Measurements from ENCODE around the gene UST. TPM values are rescaled to one million over a fixed set of nuclear protein-coding genes. Genes with fewer than 3 reads are reported as not detected.

Gene UST
- total RNA-seq, 2 experiments from 2014 or later = 1.4 to 4.1 TPM

DNA sequence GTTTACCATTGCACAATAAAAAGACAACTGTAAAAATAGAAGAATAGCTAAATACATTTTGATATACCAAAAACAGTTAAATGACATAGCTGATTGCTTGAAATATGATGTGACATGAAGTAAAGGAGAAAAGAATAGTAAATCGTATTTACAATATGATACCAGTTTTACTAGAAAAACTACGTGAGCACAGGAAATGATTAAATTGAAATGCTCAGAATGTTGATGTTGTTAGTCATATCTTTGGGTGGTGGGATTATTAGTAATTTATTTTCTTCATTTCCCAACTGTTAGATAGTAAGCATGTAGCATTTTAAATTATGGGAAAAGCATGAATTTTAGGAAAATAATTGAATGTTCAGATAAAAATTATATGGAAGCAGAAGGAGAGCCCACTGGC lies 302.4 kb downstream of the UST start:
- Histone ChIP-seq H3K4me1 (ENCODE audit: insufficient read depth, low read length, poor library complexity, severe bottlenecking) (peaks cover 17% of the 10 kb centered on the region), H4K20me1 (ENCODE audit: insufficient read depth, low read length) (no peaks in the 10 kb centered on the region), H3K79me2 (ENCODE audit: insufficient read depth, low read depth, low read length) (no peaks in the 10 kb centered on the region), H3K36me3 (ENCODE audit: insufficient read depth, low read length) (no peaks in the 10 kb centered on the region), H3K9me2 (ENCODE audit: insufficient read depth, low read length) (no peaks in the 10 kb centered on the region), H3K9me3 (ENCODE audit: low read length) (no peaks in the 10 kb centered on the region), H2AFZ (ENCODE audit: low read length) (no peak overlapping the region), H3K4me3 (ENCODE audit: low read depth, low read length, poor library complexity, severe bottlenecking) (no peak overlapping the region), H3K4me2 (ENCODE audit: low read length) (no peak overlapping the region), H3K27ac (ENCODE audit: low read depth, low read length, poor library complexity, severe bottlenecking) (no peak overlapping the region)
- BruUV-seq (replicated peaks) = no TSS peak
- intact Hi-C loops (cut with micrococcal nuclease; ENCODE audit: unreplicated experiment) = no loop called here
- TF ChIP-seq, protein P1, sequence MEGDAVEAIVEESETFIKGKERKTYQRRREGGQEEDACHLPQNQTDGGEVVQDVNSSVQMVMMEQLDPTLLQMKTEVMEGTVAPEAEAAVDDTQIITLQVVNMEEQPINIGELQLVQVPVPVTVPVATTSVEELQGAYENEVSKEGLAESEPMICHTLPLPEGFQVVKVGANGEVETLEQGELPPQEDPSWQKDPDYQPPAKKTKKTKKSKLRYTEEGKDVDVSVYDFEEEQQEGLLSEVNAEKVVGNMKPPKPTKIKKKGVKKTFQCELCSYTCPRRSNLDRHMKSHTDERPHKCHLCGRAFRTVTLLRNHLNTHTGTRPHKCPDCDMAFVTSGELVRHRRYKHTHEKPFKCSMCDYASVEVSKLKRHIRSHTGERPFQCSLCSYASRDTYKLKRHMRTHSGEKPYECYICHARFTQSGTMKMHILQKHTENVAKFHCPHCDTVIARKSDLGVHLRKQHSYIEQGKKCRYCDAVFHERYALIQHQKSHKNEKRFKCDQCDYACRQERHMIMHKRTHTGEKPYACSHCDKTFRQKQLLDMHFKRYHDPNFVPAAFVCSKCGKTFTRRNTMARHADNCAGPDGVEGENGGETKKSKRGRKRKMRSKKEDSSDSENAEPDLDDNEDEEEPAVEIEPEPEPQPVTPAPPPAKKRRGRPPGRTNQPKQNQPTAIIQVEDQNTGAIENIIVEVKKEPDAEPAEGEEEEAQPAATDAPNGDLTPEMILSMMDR (conservative IDR thresholded peaks at IDR 0.05; ENCODE audit: low read length) = no peak
- TF ChIP-seq EZH2phosphoT487 (IDR thresholded peaks at IDR 0.05; ENCODE audit: borderline replicate concordance, low read depth, low read length) = no peak
- DNase-seq (ENCODE audit: low spot score) = no peak
- ChIA-PET CTCF (ENCODE audit: unreplicated experiment) (no interaction called here), POLR2A (interaction anchor here (1.5 kb wide), 1 partner anchor 17 kb away, joined by 3 read pairs; no protein-coding TSS in a partner anchor)

DNA sequence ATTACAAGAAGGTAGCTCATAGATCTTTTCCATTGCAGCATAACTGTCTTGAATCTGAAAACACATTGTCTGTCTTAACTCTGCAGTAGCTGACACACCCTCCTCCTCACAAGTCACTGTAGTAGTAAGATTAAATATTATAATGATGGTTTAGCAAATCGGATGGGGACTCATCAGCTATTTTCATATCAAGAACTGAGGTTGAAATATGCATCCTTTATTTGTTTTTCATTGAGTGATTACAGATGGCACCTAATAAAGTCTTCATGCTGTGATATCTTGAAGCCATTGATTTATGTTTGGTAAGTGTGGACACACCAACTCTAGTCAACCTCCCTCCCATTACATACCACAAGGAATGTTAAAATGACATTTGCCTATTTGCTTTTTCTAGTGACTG lies 303.3 kb downstream of the UST start:
- ChIA-PET POLR2A (no interaction called here), CTCF (ENCODE audit: unreplicated experiment) (no interaction called here)
- H3K79me2 ChIP-seq (ENCODE audit: insufficient read depth, low read depth, low read length) = no peaks in the 10 kb centered on the region
- H3K36me3 ChIP-seq (ENCODE audit: insufficient read depth, low read length) = no peaks in the 10 kb centered on the region
- no peaks in the 10 kb centered on the region for H4K20me1 ChIP-seq (ENCODE audit: insufficient read depth, low read length)
- no peaks in the 10 kb centered on the region for H3K9me3 ChIP-seq (ENCODE audit: low read length)
- no peak overlapping the region for H2AFZ ChIP-seq (ENCODE audit: low read length)
- H3K4me3 ChIP-seq (ENCODE audit: low read depth, low read length, poor library complexity, severe bottlenecking) = no peak overlapping the region
- H3K4me2 ChIP-seq (ENCODE audit: low read length) = no peak overlapping the region
- no peak overlapping the region for H3K27ac ChIP-seq (ENCODE audit: low read depth, low read length, poor library complexity, severe bottlenecking)
- no TSS peak for BruUV-seq (replicated peaks)
- DNase-seq (ENCODE audit: low spot score) = no peak
- no peaks in the 10 kb centered on the region for H3K9me2 ChIP-seq (ENCODE audit: insufficient read depth, low read length)
- TF ChIP-seq, protein P1 (conservative IDR thresholded peaks at IDR 0.05; ENCODE audit: low read length) = no peak
- TF ChIP-seq EZH2phosphoT487 (IDR thresholded peaks at IDR 0.05; ENCODE audit: borderline replicate concordance, low read depth, low read length) = no peak
- H3K4me1 ChIP-seq (ENCODE audit: insufficient read depth, low read length, poor library complexity, severe bottlenecking) = peaks cover 17% of the 10 kb centered on the region
- intact Hi-C loops (cut with micrococcal nuclease; ENCODE audit: unreplicated experiment) = no loop called here

DNA sequence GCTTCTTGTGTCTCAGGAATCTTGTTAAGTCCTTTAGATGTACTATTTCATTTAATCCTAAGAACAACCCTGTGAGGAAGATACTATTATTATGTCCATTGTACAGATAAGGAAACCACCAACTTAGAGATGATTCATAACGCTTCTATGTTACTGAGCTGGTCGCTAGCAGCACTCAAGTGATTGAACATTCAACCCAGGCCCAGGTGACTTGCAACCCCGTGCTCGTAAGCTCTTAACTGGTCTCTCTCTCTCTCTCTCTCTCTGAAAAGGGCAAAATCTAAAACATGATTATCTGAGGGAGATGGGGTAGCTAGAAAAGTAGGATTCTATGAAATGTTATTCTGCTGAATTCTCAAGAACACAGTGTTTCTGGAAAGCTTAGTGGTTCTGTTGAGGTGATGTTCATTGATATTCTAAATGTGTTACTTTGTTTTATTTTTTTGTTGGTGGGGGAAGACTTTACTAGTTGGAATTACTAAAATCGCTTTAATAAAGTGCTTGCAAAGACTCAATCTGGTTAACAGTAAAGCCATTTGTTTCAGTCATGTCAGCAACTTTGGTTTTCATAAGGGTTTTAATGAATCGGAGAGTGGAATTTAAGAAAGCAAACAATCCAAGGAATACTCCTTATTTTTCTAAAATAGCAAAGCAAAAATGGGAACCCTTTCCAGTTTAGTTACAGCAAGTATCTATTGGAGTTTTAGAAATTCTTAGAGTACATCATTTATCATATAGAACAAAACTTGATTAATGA lies 305.7 kb downstream of the UST start:
- Histone ChIP-seq H3K9me3 (ENCODE audit: low read length) (no peaks in the 10 kb centered on the region), H3K4me3 (ENCODE audit: low read depth, low read length, poor library complexity, severe bottlenecking) (no peak overlapping the region), H3K27ac (ENCODE audit: low read depth, low read length, poor library complexity, severe bottlenecking) (no peak overlapping the region), H3K4me2 (ENCODE audit: low read length) (no peak overlapping the region), H3K79me2 (ENCODE audit: insufficient read depth, low read depth, low read length) (no peaks in the 10 kb centered on the region), H3K4me1 (ENCODE audit: insufficient read depth, low read length, poor library complexity, severe bottlenecking) (peaks cover 3% of the 10 kb centered on the region), H3K9me2 (ENCODE audit: insufficient read depth, low read length) (no peaks in the 10 kb centered on the region), H3K36me3 (ENCODE audit: insufficient read depth, low read length) (no peaks in the 10 kb centered on the region), H2AFZ (ENCODE audit: low read length) (no peak overlapping the region), H4K20me1 (ENCODE audit: insufficient read depth, low read length) (no peaks in the 10 kb centered on the region)
- intact Hi-C loops (cut with micrococcal nuclease; ENCODE audit: unreplicated experiment) = no loop called here
- BruUV-seq (replicated peaks) = no TSS peak
- DNase-seq (ENCODE audit: low spot score) = no peak
- ChIA-PET POLR2A (interaction anchor here (0.6 to 1.0 kb wide), 2 partner anchors 12 to 105 kb away, joined by 4 to 5 read pairs; no protein-coding TSS in a partner anchor), CTCF (ENCODE audit: unreplicated experiment) (no interaction called here)
- TF ChIP-seq, protein P1 (conservative IDR thresholded peaks at IDR 0.05; ENCODE audit: low read length) = no peak

Measured in OCI-LY7 (cell line).